Heart right ventricle (tissue), 16 donors: ENCODE results near the gene HIVEP3. TPM values are rescaled to one million over a fixed set of nuclear protein-coding genes. Genes with fewer than 3 reads are reported as not detected.

ENCODE experiments used
- ATAC-seq, 8 donors: fragments of 200-7000 bp; cut with Tn5 transposase; one replicate each; pipeline ENCODE4 v1.9.1; 2020; ENCODE audit warnings: mild to moderate bottlenecking in 8 of 8, moderate library complexity in 8 of 8, moderate number of reproducible peaks in 1 of 8
- DNase-seq, 2 donors: peaks; one replicate each; pipeline ENCODE4 v3.0.0-alpha.2; 2020
- H3K27ac ChIP-seq, 10 donors: fragments of 200-600 bp; sonication (generic) in 2 of 10; one replicate each; pipeline versions ENCODE4 v1.5.0 to v1.8.0; 2020 to 2022; ENCODE audit warnings: mild to moderate bottlenecking in 3 of 10
- H3K27me3 ChIP-seq, 7 donors: fragments of 200-600 bp; one replicate each; pipeline ENCODE4 v1.8.0; 2021 to 2022; ENCODE audit warnings: mild to moderate bottlenecking in 2 of 7
- H3K36me3 ChIP-seq, 9 donors: fragments of 200-600 bp; sonication (generic) in 1 of 9; one replicate each; pipeline versions ENCODE4 v1.5.0 to v1.8.0; 2020 to 2022; ENCODE audit warnings: mild to moderate bottlenecking in 2 of 9
- H3K4me1 ChIP-seq, 9 donors: fragments of 200-600 bp; sonication (generic) in 1 of 9; one replicate each; pipeline versions ENCODE4 v1.5.0 to v1.8.0; 2020 to 2022; ENCODE audit warnings: mild to moderate bottlenecking in 4 of 9
- H3K4me3 ChIP-seq, 10 donors: fragments of 200-600 bp; sonication (generic) in 2 of 10; one replicate each; pipeline versions ENCODE4 v1.5.0 to v1.8.0; 2020 to 2022; ENCODE audit warnings: mild to moderate bottlenecking in 7 of 10, moderate library complexity in 2 of 10
- H3K9me3 ChIP-seq, 11 donors: fragments of 200-600 bp in 10 of 11; sonication (generic) in 2 of 11; one replicate each; pipeline versions ENCODE4 v1.5.0 to v1.8.0; 2013 to 2022; ENCODE audit warnings: mild to moderate bottlenecking in 2 of 11, control low read depth in 1 of 11, moderate library complexity in 1 of 11
- WGBS, 2 donors: extraction: QIAGEN DNeasy Blood & Tissue Kit; methylation state at CpG; one replicate each; pipeline ENCODE4 v1.1.7; 2013; ENCODE audit warnings: inconsistent platforms in 1 of 2; 5-methylcytosine and 5-hydroxymethylcytosine counted together
- intact Hi-C, 10 donors: fragments of 100-400 bp; cut with DNase I; formaldehyde crosslinking; loops; one replicate each; pipeline versions ENCODE4 v1.11.1 to v1.14.2; 2022
- polyA plus RNA-seq, 2 donors: library from polyadenylated mRNA; stranded (reverse); fragments of 200-250 nt; gene quantifications; one replicate each; pipeline ENCODE4 v1.2.3, GENCODE V29; 2013
- total RNA-seq, 10 donors: library from RNA; stranded (reverse); fragmentation: NEBNext Ultra II Directional in 3 of 10; extraction: Animal tissue kit (Norgen Biotek cat#: 25700) in 3 of 10; gene quantifications; one replicate each; pipeline versions ENCODE4 v1.2.1 to v1.2.4, GENCODE V29; 2021 to 2023
- TF ChIP-seq, protein P1 (sequence below), 9 donors: fragments of 200-600 bp; sonication (generic) in 2 of 9; IDR thresholded peaks; one replicate each; pipeline versions ENCODE4 v1.5.0 to v1.8.0; 2021 to 2022; ENCODE audit warnings: antibody characterized with exemption in 9 of 9, mild to moderate bottlenecking in 5 of 9, moderate library complexity in 1 of 9
- donor health status: Arrhythmogenic right ventricular cardiomyopathy.
- donor health status: ischemic (EF 13 %, LVEDD 7.1; RV severe dilation, severe dysfunction).
- donor health status: healthy with polysubstance abuse.
- donor health status: DM: no; HTN: yes; CAD: no.
- donor health status: DM: no; HTN: no; CAD: no.
- donor health status: ischemic (EF 25% LVEDD 6.9; RV normal size, moderate dysfunction).
- donor health status: ischemic (EF 25% LVEDD 5.7; RV mildly dilated, moderate dysfunction).
- donor health status: healthy.
- donor health status: DM: yes; HTN: yes; CAD: no.
- donor health status: Ischemic cardiomyopathy.
- donor health status: ischemic (EF 35%, LVEDD 5.7; RV mildly dilated, moderate dysfunction).
- donor health status: nonischemic (EF 11% LVEDD 7.7; RV severe dilation, severe dysfunction).
- donor health status: DM: yes; HTN: yes; CAD: no.
- donor health status: PGD.
- donor health status: ischemic (EF 29% LVEDD 5.4; RV normal size, mild dysfunction).
- donor health status: nonischemic (EF 23%, LVEDD 6.1; RV moderate dilation, normal function).

The HIVEP3 gene
- total and polyA plus RNA-seq, 12 donors = 2.6 to 7.5 (median 5.2) TPM

DNA sequence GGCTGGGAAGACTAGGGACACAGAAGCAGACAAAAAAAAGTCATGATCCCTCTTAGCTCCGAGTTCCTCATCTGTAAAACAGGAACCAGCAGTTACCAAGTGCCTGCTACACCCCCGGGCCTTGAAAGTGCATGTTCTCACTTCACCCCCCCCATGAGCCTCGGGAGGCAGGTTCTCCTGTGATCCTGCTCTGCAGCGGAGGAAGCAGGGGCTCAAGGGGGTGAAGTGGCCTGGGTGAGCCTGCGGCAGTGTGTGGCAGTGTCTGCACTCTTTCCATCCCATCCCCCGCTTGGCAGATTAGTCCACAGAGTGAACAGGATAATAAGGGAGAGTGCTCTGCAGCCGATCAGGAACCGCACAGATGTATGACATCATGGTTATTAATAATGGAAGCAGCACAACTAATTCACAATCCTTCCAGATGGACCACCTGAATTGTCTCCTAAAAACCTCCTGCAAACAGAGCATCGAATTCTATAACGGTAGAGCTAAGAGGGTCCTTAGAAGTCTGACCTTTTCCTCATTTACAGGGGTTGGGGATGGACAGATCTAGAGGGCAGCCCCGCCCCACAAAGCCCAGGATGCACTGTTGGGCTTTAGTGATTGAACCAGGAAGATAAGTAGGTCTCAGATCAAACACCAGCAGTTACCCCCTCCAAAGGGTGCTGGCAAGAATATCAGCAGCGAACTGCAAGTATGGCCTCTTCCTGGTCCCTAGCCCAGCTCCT is 260.1 kb downstream of the HIVEP3 start:
- DNase-seq (no peak), ATAC-seq (no peak)
- no peak overlapping the region for H3K4me3 ChIP-seq
- H3K4me1 ChIP-seq = peaks cover 4 to 64% (median 15%) of the 10 kb centered on the region in 9 donors
- WGBS, 2 donors = 86 to 87% methylated on average over 12 of the region's 12 CpGs
- no peaks in the 10 kb centered on the region for H3K36me3 ChIP-seq
- H3K9me3 ChIP-seq = no peaks in the 10 kb centered on the region
- TF ChIP-seq, protein P1, sequence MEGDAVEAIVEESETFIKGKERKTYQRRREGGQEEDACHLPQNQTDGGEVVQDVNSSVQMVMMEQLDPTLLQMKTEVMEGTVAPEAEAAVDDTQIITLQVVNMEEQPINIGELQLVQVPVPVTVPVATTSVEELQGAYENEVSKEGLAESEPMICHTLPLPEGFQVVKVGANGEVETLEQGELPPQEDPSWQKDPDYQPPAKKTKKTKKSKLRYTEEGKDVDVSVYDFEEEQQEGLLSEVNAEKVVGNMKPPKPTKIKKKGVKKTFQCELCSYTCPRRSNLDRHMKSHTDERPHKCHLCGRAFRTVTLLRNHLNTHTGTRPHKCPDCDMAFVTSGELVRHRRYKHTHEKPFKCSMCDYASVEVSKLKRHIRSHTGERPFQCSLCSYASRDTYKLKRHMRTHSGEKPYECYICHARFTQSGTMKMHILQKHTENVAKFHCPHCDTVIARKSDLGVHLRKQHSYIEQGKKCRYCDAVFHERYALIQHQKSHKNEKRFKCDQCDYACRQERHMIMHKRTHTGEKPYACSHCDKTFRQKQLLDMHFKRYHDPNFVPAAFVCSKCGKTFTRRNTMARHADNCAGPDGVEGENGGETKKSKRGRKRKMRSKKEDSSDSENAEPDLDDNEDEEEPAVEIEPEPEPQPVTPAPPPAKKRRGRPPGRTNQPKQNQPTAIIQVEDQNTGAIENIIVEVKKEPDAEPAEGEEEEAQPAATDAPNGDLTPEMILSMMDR (IDR thresholded peaks at IDR 0.05) = no peak
- intact Hi-C loops = no loop called here
- peaks cover 0 to 13% (median 0%) of the 10 kb centered on the region in 7 donors for H3K27me3 ChIP-seq
- no peak overlapping the region for H3K27ac ChIP-seq

DNA sequence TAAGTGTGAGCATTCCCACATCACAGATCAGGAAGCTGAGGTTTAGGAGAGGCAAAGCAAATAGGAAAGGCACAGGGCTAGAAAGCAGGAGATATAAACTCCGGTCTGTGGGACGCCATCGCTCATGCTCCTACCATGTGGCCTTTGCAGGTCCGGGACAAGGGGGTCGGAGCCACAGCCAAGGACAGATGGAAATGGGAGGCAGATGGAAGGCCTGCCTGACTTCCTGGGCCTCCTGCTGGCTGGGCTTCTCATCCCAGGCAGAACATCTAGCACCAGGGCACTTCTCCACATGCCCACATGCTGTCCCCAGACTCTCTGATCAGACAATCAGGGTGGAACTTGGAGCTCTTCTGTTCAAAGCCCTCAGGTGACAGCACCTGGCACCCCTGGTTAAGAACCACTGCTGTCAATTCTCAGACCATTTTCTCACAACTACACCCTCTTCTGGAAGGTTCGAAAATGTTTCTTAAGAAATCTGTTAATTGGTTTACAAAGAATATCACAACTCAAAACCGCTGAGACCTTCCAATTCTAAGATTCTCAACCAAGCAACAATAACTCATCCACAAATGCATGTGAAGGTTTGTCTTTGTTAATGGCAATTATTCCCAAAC is 260.9 kb downstream of the HIVEP3 start:
- TF ChIP-seq, protein P1 (IDR thresholded peaks at IDR 0.05) = no peak
- no peaks in the 10 kb centered on the region for H3K9me3 ChIP-seq
- DNase-seq (no peak), ATAC-seq (no peak)
- H3K27ac ChIP-seq = no peak overlapping the region
- H3K4me1 ChIP-seq = peaks cover 4 to 56% (median 12%) of the 10 kb centered on the region in 9 donors
- peaks cover 0 to 13% (median 0%) of the 10 kb centered on the region in 7 donors for H3K27me3 ChIP-seq
- no peak overlapping the region for H3K4me3 ChIP-seq
- 95 to 98% methylated on average over 7 of the region's 7 CpGs for WGBS, 2 donors
- no peaks in the 10 kb centered on the region for H3K36me3 ChIP-seq
- intact Hi-C loops = no loop called here

DNA sequence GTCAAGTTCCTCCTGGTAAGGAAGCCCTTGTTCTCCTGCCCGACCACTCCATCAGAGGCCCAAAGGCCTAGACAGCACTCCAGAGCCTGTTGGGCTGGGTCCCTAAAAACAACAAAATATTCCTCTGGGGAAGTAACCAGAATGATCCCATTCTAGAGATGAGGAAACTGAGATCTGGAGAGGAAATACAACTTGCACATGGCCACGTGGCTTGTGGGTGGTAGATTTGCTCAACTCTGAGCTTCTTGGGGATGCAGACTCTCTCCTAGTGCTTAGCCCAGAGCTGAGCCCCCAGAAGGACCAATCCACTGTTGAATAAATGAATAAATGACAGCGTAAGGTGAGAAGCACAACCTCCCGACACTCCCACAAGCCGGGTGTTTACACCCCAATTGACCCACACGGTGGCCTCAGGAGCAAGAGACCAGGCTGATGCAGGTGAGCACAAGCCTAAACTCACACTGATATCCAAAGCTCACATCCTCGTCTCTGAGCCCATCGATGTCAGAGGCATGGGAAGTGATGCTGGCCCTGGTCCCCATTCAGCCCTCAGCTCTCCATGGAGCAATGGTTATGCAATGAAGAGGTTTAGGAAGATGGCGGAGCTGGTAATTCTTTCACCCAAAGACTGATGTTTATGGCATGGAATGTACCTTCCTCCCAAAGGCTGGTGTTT is 261.8 kb downstream of the HIVEP3 start:
- DNase-seq (no peak), ATAC-seq (no peak)
- Histone ChIP-seq H3K36me3 (no peaks in the 10 kb centered on the region), H3K4me1 (peaks cover 4 to 53% (median 10%) of the 10 kb centered on the region in 9 donors), H3K27me3 (peaks cover 0 to 13% (median 0%) of the 10 kb centered on the region in 7 donors), H3K9me3 (no peaks in the 10 kb centered on the region), H3K4me3 (no peak overlapping the region), H3K27ac (no peak overlapping the region)
- WGBS, 2 donors = 91 to 92% methylated on average over 9 of the region's 9 CpGs
- intact Hi-C loops = no loop called here
- TF ChIP-seq, protein P1 (IDR thresholded peaks at IDR 0.05) = no peak

DNA sequence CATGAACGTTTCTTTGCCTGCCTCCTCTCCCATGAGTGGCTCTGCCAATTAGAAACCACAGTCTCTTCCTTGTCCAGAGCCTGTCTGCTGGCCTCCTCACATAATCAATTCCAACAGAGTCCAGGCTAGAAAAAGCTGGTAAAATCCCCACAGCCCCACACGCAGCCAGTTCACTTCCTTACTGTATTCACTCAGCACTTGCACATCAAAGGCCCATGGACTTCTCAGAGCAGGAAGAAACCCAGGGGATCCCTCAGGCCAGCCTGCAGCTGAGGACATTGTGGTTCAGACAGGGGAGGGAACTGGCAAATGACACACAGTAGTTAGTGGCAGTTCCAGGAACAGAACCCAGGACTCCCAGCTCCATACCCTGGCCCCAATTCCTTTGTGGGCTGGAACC is 262.7 kb downstream of the HIVEP3 start:
- ATAC-seq = peak in 3 of 8 donors; percentile 27 to 29 (median 28)
- WGBS, 2 donors = 64 to 65% methylated on average over 2 of the region's 2 CpGs
- DNase-seq = no peak
- Histone ChIP-seq H3K4me3 (no peak overlapping the region), H3K9me3 (no peaks in the 10 kb centered on the region), H3K4me1 (peaks cover 0 to 47% (median 3%) of the 10 kb centered on the region in 9 donors), H3K36me3 (no peaks in the 10 kb centered on the region), H3K27me3 (peaks cover 0 to 7% (median 0%) of the 10 kb centered on the region in 7 donors), H3K27ac (no peak overlapping the region)
- intact Hi-C loops = no loop called here
- TF ChIP-seq, protein P1 (IDR thresholded peaks at IDR 0.05) = no peak
